HG02571 (cell line): ENCODE results near the gene RTEL1.

Source experiments
- ATAC-seq: cut with Tn5 transposase; IDR thresholded peaks from one replicate; pipeline ENCODE4 v1.9.1; 2021; ENCODE audit warnings: mild to moderate bottlenecking, moderate library complexity; ENCODE audit not compliant: unreplicated experiment

Gene RTEL1

GRCh38 chr20:63687419-63688178, 29.5 kb downstream of the RTEL1 start:
- no peak for ATAC-seq

GRCh38 chr20:63688228-63689045, 30.3 kb downstream of the RTEL1 start:
- ATAC-seq: no peak

- no peak for ATAC-seq
These were observed 31.2 kb downstream of the RTEL1 start for GRCh38 chr20:63689046-63690002.

GRCh38 chr20:63690003-63690897, 32.1 kb downstream of the RTEL1 start:
- no peak for ATAC-seq

- ATAC-seq: no peak
These were observed 33.0 kb downstream of the RTEL1 start for GRCh38 chr20:63690898-63691710.

- no peak for ATAC-seq
These were observed 33.8 kb downstream of the RTEL1 start for GRCh38 chr20:63691711-63692435.

GRCh38 chr20:63692436-63693082, 34.4 kb downstream of the RTEL1 start:
- ATAC-seq: no peak

GRCh38 chr20:63693083-63693732, 35.1 kb downstream of the RTEL1 start:
- no peak for ATAC-seq

- no peak for ATAC-seq
These were observed 35.8 kb downstream of the RTEL1 start for GRCh38 chr20:63693733-63694583.

- no peak for ATAC-seq
These were observed 36.7 kb downstream of the RTEL1 start for GRCh38 chr20:63694584-63695423.

GRCh38 chr20:63695424-63696305, 37.6 kb downstream of the RTEL1 start:
- no peak for ATAC-seq

- ATAC-seq: no peak
These were observed 38.2 kb downstream of the RTEL1 start for GRCh38 chr20:63696306-63696627.

- no peak for ATAC-seq
These were observed 38.7 kb downstream of the RTEL1 start, which contains the start of gene TNFRSF6B for GRCh38 chr20:63696628-63697356. Gene TNFRSF6B (plus strand): TSS chr20:63696652. CDS start chr20:63696768, 116 bp downstream.

GRCh38 chr20:63697357-63697867, 39.3 kb downstream of the RTEL1 start:
- ATAC-seq: no peak
